ENCODE results near the gene DIAPH3.

Gene DIAPH3

GRCh38 chr13:59975807-59976435 is 187.8 kb downstream of the DIAPH3 start:
- TF ChIP-seq CTCF (IDR thresholded peaks at IDR 0.05; ENCODE audit: low read depth, low read length) = no peak
- Histone ChIP-seq H4K20me1 (ENCODE audit: insufficient read depth, low read length) (no peaks in the 10 kb centered on the region), H3K27me3 (ENCODE audit: low read depth, low read length) (no peaks in the 10 kb centered on the region), H3K4me1 (ENCODE audit: low read length) (no peaks in the 10 kb centered on the region), H3K27ac (ENCODE audit: low read length) (no peak overlapping the region), H3K36me3 (replicated peaks; ENCODE audit: low read depth, low read length) (no peaks in the 10 kb centered on the region), H3K9ac (ENCODE audit: low read length) (no peak overlapping the region), H3K9me3 (ENCODE audit: insufficient read depth, low read length) (no peaks in the 10 kb centered on the region), H3K4me2 (ENCODE audit: low read length) (no peak overlapping the region), H2AFZ (ENCODE audit: low read depth, low read length) (no peak overlapping the region), H3K79me2 (ENCODE audit: low read length) (no peaks in the 10 kb centered on the region), H3K4me3 (ENCODE audit: low read length) (no peak overlapping the region)

- Histone ChIP-seq H3K4me1 (ENCODE audit: low read length) (no peaks in the 10 kb centered on the region), H3K27me3 (ENCODE audit: low read depth, low read length) (no peaks in the 10 kb centered on the region), H3K4me3 (ENCODE audit: low read length) (no peak overlapping the region), H3K27ac (ENCODE audit: low read length) (no peak overlapping the region), H3K9me3 (ENCODE audit: insufficient read depth, low read length) (no peaks in the 10 kb centered on the region), H3K9ac (ENCODE audit: low read length) (no peak overlapping the region), H2AFZ (ENCODE audit: low read depth, low read length) (no peak overlapping the region), H3K79me2 (ENCODE audit: low read length) (no peaks in the 10 kb centered on the region), H3K4me2 (ENCODE audit: low read length) (no peak overlapping the region), H3K36me3 (replicated peaks; ENCODE audit: low read depth, low read length) (no peaks in the 10 kb centered on the region), H4K20me1 (ENCODE audit: insufficient read depth, low read length) (no peaks in the 10 kb centered on the region)
- no peak for TF ChIP-seq EZH2phosphoT487 (IDR thresholded peaks at IDR 0.05; ENCODE audit: low read depth)
- no peak for TF ChIP-seq CTCF (IDR thresholded peaks at IDR 0.05; ENCODE audit: low read depth, low read length)
These were observed 192.9 kb downstream of the DIAPH3 start for GRCh38 chr13:59970847-59971246.

- H3K27me3 ChIP-seq (ENCODE audit: low read depth, low read length) = no peaks in the 10 kb centered on the region
- H3K27ac ChIP-seq (ENCODE audit: low read length) = no peak overlapping the region
These were observed 199.9 kb downstream of the DIAPH3 start for GRCh38 chr13:59963827-59964226.

GRCh38 chr13:59963383-59963782 is 200.3 kb downstream of the DIAPH3 start:
- no peak overlapping the region for H3K9ac ChIP-seq (ENCODE audit: low read length)
- TF ChIP-seq CTCF (IDR thresholded peaks at IDR 0.05; ENCODE audit: low read depth, low read length) = no peak
- no peak for TF ChIP-seq EZH2phosphoT487 (IDR thresholded peaks at IDR 0.05; ENCODE audit: low read depth)
- no peaks in the 10 kb centered on the region for H4K20me1 ChIP-seq (ENCODE audit: insufficient read depth, low read length)
- no peaks in the 10 kb centered on the region for H3K4me1 ChIP-seq (ENCODE audit: low read length)
- no peak overlapping the region for H3K4me3 ChIP-seq (ENCODE audit: low read length)
- H3K4me2 ChIP-seq (ENCODE audit: low read length) = no peak overlapping the region
- no peaks in the 10 kb centered on the region for H3K9me3 ChIP-seq (ENCODE audit: insufficient read depth, low read length)
- no peak overlapping the region for H3K27ac ChIP-seq (ENCODE audit: low read length)
- H3K79me2 ChIP-seq (ENCODE audit: low read length) = no peaks in the 10 kb centered on the region
- no peak overlapping the region for H2AFZ ChIP-seq (ENCODE audit: low read depth, low read length)
- H3K36me3 ChIP-seq (replicated peaks; ENCODE audit: low read depth, low read length) = peaks cover 4% of the 10 kb centered on the region
- no peaks in the 10 kb centered on the region for H3K27me3 ChIP-seq (ENCODE audit: low read depth, low read length)

More at GRCh38 chr13:59963827-59964226, 199.9 kb downstream of the DIAPH3 start:
- H3K9ac ChIP-seq (ENCODE audit: low read length) = no peak overlapping the region
- no peak overlapping the region for H2AFZ ChIP-seq (ENCODE audit: low read depth, low read length)
- H3K9me3 ChIP-seq (ENCODE audit: insufficient read depth, low read length) = no peaks in the 10 kb centered on the region
- no peak overlapping the region for H3K4me2 ChIP-seq (ENCODE audit: low read length)
- no peaks in the 10 kb centered on the region for H4K20me1 ChIP-seq (ENCODE audit: insufficient read depth, low read length)
- no peak overlapping the region for H3K4me3 ChIP-seq (ENCODE audit: low read length)
- TF ChIP-seq CTCF (IDR thresholded peaks at IDR 0.05; ENCODE audit: low read depth, low read length) = no peak
- TF ChIP-seq EZH2phosphoT487 (IDR thresholded peaks at IDR 0.05; ENCODE audit: low read depth) = no peak
- no peaks in the 10 kb centered on the region for H3K79me2 ChIP-seq (ENCODE audit: low read length)
- no peaks in the 10 kb centered on the region for H3K4me1 ChIP-seq (ENCODE audit: low read length)
- H3K36me3 ChIP-seq (replicated peaks; ENCODE audit: low read depth, low read length) = peaks cover 4% of the 10 kb centered on the region

Measured in OCI-LY3 (cell line).